ENCODE results near the gene ATP11A. TPM values are rescaled to one million over a fixed set of nuclear protein-coding genes. Genes with fewer than 3 reads are reported as not detected.

ATP11A gene
- total RNA-seq, 1 experiment from 2014 or later = 9.4 TPM

DNA sequence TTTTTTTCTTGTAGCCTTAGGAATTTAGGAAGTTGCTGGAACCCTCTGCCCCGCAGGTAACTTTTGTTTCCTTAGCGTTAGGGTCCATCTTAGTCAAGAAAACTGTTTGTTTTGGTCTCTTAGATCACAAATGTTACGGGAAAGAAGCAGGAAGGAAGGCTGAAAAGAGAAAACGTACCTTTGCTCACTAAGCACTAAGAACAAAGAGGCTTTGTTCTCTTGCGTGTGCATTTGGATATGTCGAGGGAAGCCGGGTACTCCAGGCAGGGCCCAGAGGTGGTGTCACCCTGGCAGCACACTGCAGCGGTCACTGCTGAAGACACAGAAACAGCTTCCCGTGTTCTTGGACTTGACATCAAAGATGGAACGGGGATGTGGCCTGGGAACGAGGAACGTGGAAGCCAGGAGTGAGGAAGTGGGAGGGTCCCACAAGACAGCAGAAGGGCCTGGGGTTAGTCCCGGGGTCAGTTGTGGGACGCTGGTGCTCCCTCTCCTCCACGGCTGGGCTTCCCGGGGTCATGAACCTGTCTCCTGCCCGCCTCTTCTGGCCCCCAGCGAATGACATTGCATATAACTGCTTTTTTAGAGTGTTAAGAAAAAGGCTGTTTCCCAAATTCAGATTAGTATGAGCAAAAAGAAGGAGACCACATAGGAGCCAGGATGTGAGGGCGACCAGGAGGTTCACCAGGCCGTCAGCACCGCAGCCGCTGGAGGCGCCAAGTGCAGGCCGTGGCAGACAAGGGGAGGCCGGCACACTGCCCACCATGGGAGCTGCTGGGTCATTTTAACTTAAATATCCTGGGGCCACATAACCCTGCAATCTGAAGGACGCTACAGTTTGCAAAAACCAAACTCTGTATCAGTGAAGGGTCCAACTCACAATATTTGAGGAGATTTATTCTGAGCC, 31.6 kb downstream of the ATP11A start:
- H3K4me1 ChIP-seq (ENCODE audit: insufficient read depth, low read length, poor library complexity, severe bottlenecking) = no peaks in the 10 kb centered on the region
- no TSS peak for BruUV-seq (replicated peaks)
- intact Hi-C loops (cut with micrococcal nuclease; ENCODE audit: unreplicated experiment) = no loop called here
- H3K4me3 ChIP-seq (ENCODE audit: low read depth, low read length, poor library complexity, severe bottlenecking) = no peak overlapping the region
- H3K9me3 ChIP-seq (ENCODE audit: low read depth, low read length, poor library complexity, severe bottlenecking) = no peaks in the 10 kb centered on the region
- TF ChIP-seq, protein P1, sequence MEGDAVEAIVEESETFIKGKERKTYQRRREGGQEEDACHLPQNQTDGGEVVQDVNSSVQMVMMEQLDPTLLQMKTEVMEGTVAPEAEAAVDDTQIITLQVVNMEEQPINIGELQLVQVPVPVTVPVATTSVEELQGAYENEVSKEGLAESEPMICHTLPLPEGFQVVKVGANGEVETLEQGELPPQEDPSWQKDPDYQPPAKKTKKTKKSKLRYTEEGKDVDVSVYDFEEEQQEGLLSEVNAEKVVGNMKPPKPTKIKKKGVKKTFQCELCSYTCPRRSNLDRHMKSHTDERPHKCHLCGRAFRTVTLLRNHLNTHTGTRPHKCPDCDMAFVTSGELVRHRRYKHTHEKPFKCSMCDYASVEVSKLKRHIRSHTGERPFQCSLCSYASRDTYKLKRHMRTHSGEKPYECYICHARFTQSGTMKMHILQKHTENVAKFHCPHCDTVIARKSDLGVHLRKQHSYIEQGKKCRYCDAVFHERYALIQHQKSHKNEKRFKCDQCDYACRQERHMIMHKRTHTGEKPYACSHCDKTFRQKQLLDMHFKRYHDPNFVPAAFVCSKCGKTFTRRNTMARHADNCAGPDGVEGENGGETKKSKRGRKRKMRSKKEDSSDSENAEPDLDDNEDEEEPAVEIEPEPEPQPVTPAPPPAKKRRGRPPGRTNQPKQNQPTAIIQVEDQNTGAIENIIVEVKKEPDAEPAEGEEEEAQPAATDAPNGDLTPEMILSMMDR (conservative IDR thresholded peaks at IDR 0.05; ENCODE audit: low read depth, low read length) = no peak
- TF ChIP-seq EZH2 (IDR thresholded peaks at IDR 0.05; ENCODE audit: borderline replicate concordance, low read depth, low read length, poor library complexity, severe bottlenecking) = no peak
- no peaks in the 10 kb centered on the region for H3K36me3 ChIP-seq (ENCODE audit: insufficient read depth, low read length, poor library complexity, severe bottlenecking)
- CTCF ChIA-PET = no interaction called here
- DNase-seq (ENCODE audit: low spot score) = no peak
- POLR2A ChIA-PET (ENCODE audit: low non-redundant PET) = no interaction called here
- H3K27ac ChIP-seq (ENCODE audit: low read depth, low read length, poor library complexity, severe bottlenecking) = no peak overlapping the region
- no peaks in the 10 kb centered on the region for H3K27me3 ChIP-seq (replicated peaks; ENCODE audit: insufficient read depth, low read depth, low read length, poor library complexity)

DNA sequence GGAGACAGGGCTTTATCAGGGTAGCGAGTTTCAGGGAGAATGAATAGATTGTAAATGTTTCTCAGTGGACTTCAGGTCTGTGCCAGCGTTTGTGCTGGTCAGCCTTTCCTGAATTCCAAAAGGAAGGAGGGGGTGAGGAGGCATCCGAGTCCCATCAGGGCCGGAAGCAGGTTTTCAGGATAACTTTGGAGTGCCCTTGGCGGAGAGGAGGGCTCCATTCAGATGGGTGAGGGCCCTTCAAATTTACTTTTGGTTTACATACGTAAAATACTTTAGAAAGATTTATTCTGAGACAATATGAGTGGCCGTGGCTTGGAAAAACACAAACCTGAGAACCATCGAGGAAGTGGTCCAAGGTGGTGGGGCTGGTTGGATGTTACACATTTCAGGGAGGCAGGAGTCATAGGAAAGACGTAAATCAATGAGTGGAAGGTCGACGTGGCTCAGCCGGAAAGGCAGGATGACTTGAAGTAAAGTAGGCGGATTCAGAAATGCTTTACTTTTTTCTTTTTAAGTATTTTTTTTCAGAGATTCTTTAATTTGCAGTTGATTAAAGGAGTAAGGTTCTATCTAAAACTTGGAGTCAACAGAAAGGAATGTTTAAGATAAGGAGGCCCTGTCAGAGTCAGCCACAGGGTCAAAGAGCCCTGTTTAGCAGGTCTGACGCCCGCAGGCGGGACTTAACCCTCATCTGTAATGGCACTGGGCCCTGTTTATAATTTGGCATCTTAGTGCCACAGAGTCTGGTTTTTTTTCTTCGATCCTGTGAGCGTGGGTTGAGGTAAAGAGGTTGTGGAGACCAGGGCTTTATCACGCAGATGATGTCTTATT, 32.8 kb downstream of the ATP11A start:
- H3K4me3 ChIP-seq (ENCODE audit: low read depth, low read length, poor library complexity, severe bottlenecking) = no peak overlapping the region
- H3K27ac ChIP-seq (ENCODE audit: low read depth, low read length, poor library complexity, severe bottlenecking) = no peak overlapping the region

DNA sequence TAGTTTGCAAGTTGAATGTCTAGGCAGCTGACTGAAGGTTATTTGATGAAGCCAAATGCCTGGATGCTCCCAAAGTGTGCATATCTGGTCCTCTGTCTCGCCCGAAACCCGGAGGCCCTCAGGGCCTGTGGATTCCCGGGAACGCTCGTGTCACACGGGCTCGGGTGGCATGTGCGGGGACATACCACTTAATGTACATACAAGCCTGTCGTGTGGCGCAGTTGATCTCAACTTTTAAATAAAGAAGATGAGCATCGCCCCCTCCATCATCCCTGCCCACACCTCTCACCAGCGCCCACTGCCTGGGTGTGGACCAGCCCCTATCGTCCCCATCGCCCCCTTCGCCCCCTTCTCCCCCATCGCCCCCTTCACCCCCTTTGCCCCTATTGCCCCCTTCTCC, 33.9 kb downstream of the ATP11A start:
- intact Hi-C loops (cut with micrococcal nuclease; ENCODE audit: unreplicated experiment) = no loop called here
- H3K27me3 ChIP-seq (replicated peaks; ENCODE audit: insufficient read depth, low read depth, low read length, poor library complexity) = no peaks in the 10 kb centered on the region
- no peaks in the 10 kb centered on the region for H3K9me3 ChIP-seq (ENCODE audit: low read depth, low read length, poor library complexity, severe bottlenecking)
- no peak for TF ChIP-seq EZH2 (IDR thresholded peaks at IDR 0.05; ENCODE audit: borderline replicate concordance, low read depth, low read length, poor library complexity, severe bottlenecking)
- TF ChIP-seq, protein P1 (conservative IDR thresholded peaks at IDR 0.05; ENCODE audit: low read depth, low read length) = no peak
- ChIA-PET POLR2A (ENCODE audit: low non-redundant PET) (no interaction called here), CTCF (no interaction called here)
- no peak for DNase-seq (ENCODE audit: low spot score)
- H3K4me3 ChIP-seq (ENCODE audit: low read depth, low read length, poor library complexity, severe bottlenecking) = no peak overlapping the region
- H3K4me1 ChIP-seq (ENCODE audit: insufficient read depth, low read length, poor library complexity, severe bottlenecking) = no peaks in the 10 kb centered on the region
- no TSS peak for BruUV-seq (replicated peaks)
- no peaks in the 10 kb centered on the region for H3K36me3 ChIP-seq (ENCODE audit: insufficient read depth, low read length, poor library complexity, severe bottlenecking)
- H3K27ac ChIP-seq (ENCODE audit: low read depth, low read length, poor library complexity, severe bottlenecking) = no peak overlapping the region

More for the DNA sequence above, 32.8 kb downstream of the ATP11A start:
- Histone ChIP-seq H3K27me3 (replicated peaks; ENCODE audit: insufficient read depth, low read depth, low read length, poor library complexity) (no peaks in the 10 kb centered on the region), H3K4me1 (ENCODE audit: insufficient read depth, low read length, poor library complexity, severe bottlenecking) (no peaks in the 10 kb centered on the region), H3K9me3 (ENCODE audit: low read depth, low read length, poor library complexity, severe bottlenecking) (no peaks in the 10 kb centered on the region), H3K36me3 (ENCODE audit: insufficient read depth, low read length, poor library complexity, severe bottlenecking) (no peaks in the 10 kb centered on the region)
- TF ChIP-seq EZH2 (IDR thresholded peaks at IDR 0.05; ENCODE audit: borderline replicate concordance, low read depth, low read length, poor library complexity, severe bottlenecking) = no peak
- TF ChIP-seq, protein P1 (conservative IDR thresholded peaks at IDR 0.05; ENCODE audit: low read depth, low read length) = no peak
- no TSS peak for BruUV-seq (replicated peaks)
- POLR2A ChIA-PET (ENCODE audit: low non-redundant PET) = no interaction called here
- intact Hi-C loops (cut with micrococcal nuclease; ENCODE audit: unreplicated experiment) = no loop called here
- no peak for DNase-seq (ENCODE audit: low spot score)
- CTCF ChIA-PET = no interaction called here
